Caco-2 (cell line): ENCODE data around the gene SH3BP2. TPM values are rescaled to one million over a fixed set of nuclear protein-coding genes. Genes with fewer than 3 reads are reported as not detected.

Experiments used
- BruUV-seq: library from RNA; stranded (reverse); fragments of 400-500 nt; replicated peaks from 2 replicates; lab custom pipeline; 2021; lab: Mats Ljungman, UMichigan
- CTCF ChIA-PET: fragments of 300-600 bp; sonication (Branson Sonifier 250); formaldehyde crosslinking; loops from one replicate; lab custom pipeline; 2022; ENCODE audit warnings: antibody characterized with exemption; lab: Charles Lee
- POLR2A ChIA-PET: fragments of 300-600 bp; sonication (Branson Sonifier 250); formaldehyde crosslinking; loops from one replicate; lab custom pipeline; 2022; ENCODE audit warnings: antibody characterized with exemption; lab: Charles Lee
- DNase-seq, 2 experiments: peaks; one replicate each; pipeline versions ENCODE4 v3.0.0 to v3.0.0-alpha.2; 2020 to 2022
- H3K27me3 ChIP-seq: replicated peaks from 2 replicates; pipeline ENCODE4 v1.6.0; 2011; ENCODE audit warnings: low read length; ENCODE audit not compliant: control insufficient read depth, insufficient read depth
- H3K36me3 ChIP-seq: 2 replicates; pipeline ENCODE4 v1.5.1; 2011; ENCODE audit warnings: low read length; ENCODE audit not compliant: control insufficient read depth, insufficient read depth
- H3K4me1 ChIP-seq: fragments of 250-450 bp; sonication (Bioruptor Pico); 2 replicates; pipeline ENCODE4 v1.5.1; 2020; ENCODE audit warnings: mild to moderate bottlenecking
- H3K4me3 ChIP-seq: 2 replicates; pipeline ENCODE4 v1.5.1; 2011; ENCODE audit warnings: low read depth, mild to moderate bottlenecking, control low read depth, low read length
- H3K9me3 ChIP-seq: fragments of 250-450 bp; sonication (Bioruptor Pico); 2 replicates; pipeline ENCODE4 v1.5.1; 2020; ENCODE audit warnings: mild to moderate bottlenecking, moderate library complexity
- H3K27ac Mint-ChIP-seq: one replicate; pipeline ENCODE4 v1.8.0; 2022; ENCODE audit warnings: mixed read lengths; ENCODE audit not compliant: unreplicated experiment
- H3K27me3 Mint-ChIP-seq: one replicate; pipeline ENCODE4 v1.8.0; 2022; ENCODE audit warnings: mixed read lengths; ENCODE audit not compliant: insufficient read depth, unreplicated experiment
- H3K36me3 Mint-ChIP-seq: one replicate; pipeline ENCODE4 v1.8.0; 2022; ENCODE audit warnings: mild to moderate bottlenecking, mixed read lengths; ENCODE audit not compliant: insufficient read depth, unreplicated experiment
- H3K4me1 Mint-ChIP-seq: one replicate; pipeline ENCODE4 v1.8.0; 2022; ENCODE audit warnings: low read depth, mixed read lengths; ENCODE audit not compliant: unreplicated experiment
- H3K4me3 Mint-ChIP-seq: one replicate; pipeline ENCODE4 v1.8.0; 2022; ENCODE audit warnings: mild to moderate bottlenecking, moderate library complexity, mixed read lengths; ENCODE audit not compliant: unreplicated experiment
- H3K9me3 Mint-ChIP-seq: one replicate; pipeline ENCODE4 v1.8.0; 2022; ENCODE audit warnings: mixed read lengths; ENCODE audit not compliant: unreplicated experiment
- CTCF ChIP-seq, 2 experiments: fragments of 200-600 bp in 1 of 2; IDR thresholded peaks; 1 replicate in 1 of 2; 2 replicates in 1 of 2; pipeline versions ENCODE4 v1.5.1 to v1.8.0; 2011 to 2022; ENCODE audit warnings: antibody characterized with exemption in 1 of 2, control low read depth in 1 of 2, inconsistent platforms in 1 of 2, low read depth in 1 of 2, low read length in 1 of 2, mild to moderate bottlenecking in 1 of 2, moderate library complexity in 1 of 2; ENCODE audit not compliant: insufficient read depth in 1 of 2, severe bottlenecking in 1 of 2, unreplicated experiment in 1 of 2
- intact Hi-C: fragments of 100-400 bp; cut with micrococcal nuclease; formaldehyde crosslinking; loops from one replicate; pipeline ENCODE4 v1.10.0; 2022; ENCODE audit not compliant: unreplicated experiment
- total RNA-seq: library from RNA; stranded (reverse); gene quantifications from 2 replicates; pipeline ENCODE4 v1.2.3, GENCODE V29; 2022

SH3BP2 gene
- total RNA-seq, 1 experiment from 2014 or later = 44.4 TPM

DNA sequence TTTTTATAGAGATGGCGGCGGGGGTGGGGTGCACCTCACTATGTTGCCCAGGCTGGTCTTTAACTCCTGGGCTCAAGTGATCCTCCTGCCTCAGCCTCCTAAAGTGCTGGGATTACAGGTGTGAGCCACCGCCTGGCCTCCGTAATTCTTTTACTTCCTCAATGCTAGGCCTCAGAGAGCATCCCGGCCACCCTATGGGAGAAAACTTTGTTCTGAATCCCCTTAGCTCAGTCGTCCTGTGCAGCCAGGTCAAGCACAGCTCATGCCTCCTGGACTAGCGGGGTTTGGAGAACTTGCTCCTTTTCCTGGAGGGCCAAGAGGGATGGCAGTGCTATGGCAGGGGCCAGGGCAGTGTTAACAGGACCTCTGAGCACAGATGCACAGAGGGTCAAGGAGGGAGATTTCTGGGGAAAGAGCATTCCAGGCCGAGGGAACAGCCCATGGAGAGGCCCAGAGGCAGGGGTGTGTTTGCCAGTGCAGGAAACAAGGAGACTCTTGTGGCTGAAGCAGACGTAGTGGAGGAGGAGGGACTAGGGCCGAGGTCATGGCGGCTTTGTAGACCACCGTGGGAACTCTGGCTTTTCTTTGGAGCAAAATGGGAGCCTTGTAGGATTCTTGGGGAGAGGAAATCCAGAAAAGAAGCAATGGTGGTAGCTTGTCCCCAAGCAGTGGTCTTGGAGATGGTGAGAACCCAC lies 26.9 kb upstream of the SH3BP2 start:
- peaks cover 3% of the 10 kb centered on the region for H3K27me3 Mint-ChIP-seq
- peaks cover 2% of the 10 kb centered on the region for H3K4me1 Mint-ChIP-seq
- no peak overlapping the region for H3K27ac Mint-ChIP-seq
- TF ChIP-seq CTCF (IDR thresholded peaks at IDR 0.05; ENCODE audit: insufficient read depth in 1 of 2, low read depth in 1 of 2, low read length in 1 of 2, severe bottlenecking in 1 of 2, unreplicated experiment in 1 of 2) = no peak
- no peaks in the 10 kb centered on the region for H3K36me3 Mint-ChIP-seq
- H3K9me3 Mint-ChIP-seq = peaks cover 11% of the 10 kb centered on the region
- intact Hi-C loops = no loop called here
- no peak overlapping the region for H3K4me3 Mint-ChIP-seq
- Histone ChIP-seq H3K27me3 (no peaks in the 10 kb centered on the region), H3K4me3 (no peak overlapping the region), H3K9me3 (no peaks in the 10 kb centered on the region), H3K4me1 (peaks cover 9% of the 10 kb centered on the region), H3K36me3 (no peaks in the 10 kb centered on the region)
- ChIA-PET POLR2A (no interaction called here), CTCF (no interaction called here)
- no peak for DNase-seq
- BruUV-seq = no TSS peak

DNA sequence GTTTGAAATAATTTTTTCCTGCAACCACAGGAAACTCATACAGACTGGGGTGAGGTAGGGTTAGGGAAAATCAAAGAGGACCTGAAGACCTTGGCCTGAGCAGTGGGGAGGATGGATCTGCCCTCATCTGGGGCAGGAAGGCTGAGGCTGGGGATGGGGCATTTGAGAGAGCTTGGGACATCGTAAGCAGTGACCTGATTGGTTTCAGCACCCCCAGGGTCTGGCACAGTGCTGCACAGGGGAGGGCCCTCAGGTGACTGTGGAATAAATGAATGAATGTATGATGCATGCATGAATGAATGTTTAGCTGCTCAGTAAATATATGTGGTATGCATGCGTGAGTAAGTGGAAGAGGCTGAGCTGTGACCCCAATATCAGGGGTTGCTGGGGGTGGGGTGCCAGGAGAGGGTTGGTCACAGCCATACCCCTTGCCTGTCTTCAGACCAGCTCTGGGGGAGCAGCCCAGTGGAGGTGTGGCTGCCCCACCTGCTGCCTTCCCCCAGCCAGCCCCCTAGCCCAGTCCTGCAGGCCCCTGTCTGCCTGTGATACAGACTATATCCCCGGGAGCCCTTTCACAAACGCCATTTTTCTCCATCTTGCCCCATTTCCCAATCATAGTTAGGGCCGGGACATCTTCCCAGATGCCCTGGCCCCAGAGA lies 25.7 kb upstream of the SH3BP2 start:
- no TSS peak for BruUV-seq
- H3K27ac Mint-ChIP-seq = no peak overlapping the region
- Histone ChIP-seq H3K27me3 (no peaks in the 10 kb centered on the region), H3K36me3 (no peaks in the 10 kb centered on the region), H3K9me3 (no peaks in the 10 kb centered on the region), H3K4me3 (no peak overlapping the region), H3K4me1 (peaks cover under 1% of the 10 kb centered on the region; the same call in 1 of the 2 replicates)
- no peak for TF ChIP-seq CTCF (IDR thresholded peaks at IDR 0.05; ENCODE audit: insufficient read depth in 1 of 2, low read depth in 1 of 2, low read length in 1 of 2, severe bottlenecking in 1 of 2, unreplicated experiment in 1 of 2)
- CTCF ChIA-PET = no interaction called here
- H3K4me1 Mint-ChIP-seq = no peaks in the 10 kb centered on the region
- intact Hi-C loops = no loop called here
- no peak for DNase-seq
- peaks cover 13% of the 10 kb centered on the region for H3K9me3 Mint-ChIP-seq
- H3K36me3 Mint-ChIP-seq = no peaks in the 10 kb centered on the region
- peaks cover 3% of the 10 kb centered on the region for H3K27me3 Mint-ChIP-seq
- POLR2A ChIA-PET = no interaction called here
- H3K4me3 Mint-ChIP-seq = no peak overlapping the region

DNA sequence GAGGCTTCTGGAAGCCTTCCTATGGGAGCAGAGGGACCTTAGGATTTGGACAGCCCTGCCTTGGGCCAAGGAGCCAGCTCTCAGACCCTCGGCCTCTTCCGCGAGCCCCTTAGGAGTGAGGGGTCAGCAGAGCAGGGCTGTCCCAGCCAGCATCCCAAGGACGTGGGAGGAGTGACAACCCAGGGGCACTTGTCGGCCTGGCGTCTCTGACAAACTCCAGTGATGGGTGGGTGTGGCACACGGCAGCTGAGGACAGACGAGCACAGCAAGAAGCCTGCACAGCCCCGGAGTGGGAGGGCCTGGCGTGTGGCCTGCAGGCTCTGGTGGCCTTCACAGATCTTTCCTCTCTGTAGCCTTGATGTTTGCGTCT lies 25.2 kb upstream of the SH3BP2 start:
- Mint-ChIP-seq H3K36me3 (no peaks in the 10 kb centered on the region), H3K4me1 (no peaks in the 10 kb centered on the region)
- CTCF ChIA-PET = no interaction called here

More for the DNA sequence above, 25.2 kb upstream of the SH3BP2 start:
- H3K4me3 Mint-ChIP-seq = no peak overlapping the region
- H3K9me3 Mint-ChIP-seq = peaks cover 13% of the 10 kb centered on the region
- BruUV-seq = no TSS peak
- Histone ChIP-seq H3K4me1 (no peaks in the 10 kb centered on the region), H3K9me3 (no peaks in the 10 kb centered on the region), H3K4me3 (no peak overlapping the region), H3K27me3 (no peaks in the 10 kb centered on the region), H3K36me3 (no peaks in the 10 kb centered on the region)
- no peak for DNase-seq
- no peak for TF ChIP-seq CTCF (IDR thresholded peaks at IDR 0.05; ENCODE audit: insufficient read depth in 1 of 2, low read depth in 1 of 2, low read length in 1 of 2, severe bottlenecking in 1 of 2, unreplicated experiment in 1 of 2)
- H3K27ac Mint-ChIP-seq = no peak overlapping the region
- POLR2A ChIA-PET = interaction anchor here (0.6 kb wide), 1 partner anchor 42 kb away, joined by 4 read pairs; no protein-coding TSS in a partner anchor
- intact Hi-C loops = no loop called here
- peaks cover 3% of the 10 kb centered on the region for H3K27me3 Mint-ChIP-seq
